GM12891 (cell line): ENCODE data around the gene KRTAP20-4.

Experiments used
- POLR2A ChIP-seq: IDR thresholded peaks from 2 replicates; pipeline ENCODE4 v1.6.1; 2011; ENCODE audit warnings: low read depth, low read length, control low read depth
- POLR2AphosphoS5 ChIP-seq: IDR thresholded peaks from 2 replicates; pipeline ENCODE4 v1.6.1; 2011; ENCODE audit warnings: low read depth, low read length, control low read depth
- POU2F2 ChIP-seq: IDR thresholded peaks from 2 replicates; pipeline ENCODE4 v1.6.1; 2011; ENCODE audit warnings: low read depth, mild to moderate bottlenecking, control low read depth, low read length, moderate library complexity
- TAF1 ChIP-seq: IDR thresholded peaks from 2 replicates; pipeline ENCODE4 v1.6.1; 2011; ENCODE audit warnings: low read depth, low read length, control low read depth

DNA sequence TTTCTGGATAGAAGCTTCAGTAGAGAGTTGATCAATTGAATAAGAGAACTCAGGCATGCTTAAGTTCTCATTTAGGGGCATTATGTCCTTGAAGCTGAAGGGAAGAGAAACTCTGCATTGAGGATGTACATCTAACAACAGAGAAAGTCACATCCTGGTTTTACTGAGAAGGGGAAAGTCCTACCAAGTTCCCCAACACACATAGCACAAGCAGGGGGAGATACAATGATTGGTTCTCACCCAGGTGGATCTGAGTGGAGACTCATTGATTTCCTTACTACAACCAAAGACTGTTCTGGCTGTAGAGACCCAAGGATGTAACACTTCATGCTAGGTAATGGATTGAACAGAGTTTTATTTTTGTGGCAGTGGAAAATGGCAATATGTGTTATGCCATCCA is 5.2 kb upstream of the KRTAP20-4 start:
- TF ChIP-seq POLR2A, result no peak
- no peak for TF ChIP-seq POLR2AphosphoS5
- no peak for TF ChIP-seq TAF1
- no peak for TF ChIP-seq POU2F2
